Thyroid gland (tissue), 4 donors: ENCODE results near the gene TMEM270. TPM values are rescaled to one million over a fixed set of nuclear protein-coding genes. Genes with fewer than 3 reads are reported as not detected.

Experiments used
- DNase-seq, 2 donors: peaks; one replicate each; pipeline ENCODE4 v3.0.0-alpha.2; 2019
- H3K27ac ChIP-seq, 3 donors: fragments of 200-600 bp; sonication (generic); 1 replicate in 2 of 3; 2 replicates in 1 of 3; pipeline ENCODE4 v1.5.1; 2016 to 2019; ENCODE audit warnings: mild to moderate bottlenecking in 1 of 3, moderate library complexity in 1 of 3
- H3K27me3 ChIP-seq: fragments of 200-600 bp; sonication (generic); one replicate; pipeline ENCODE4 v1.5.1; 2019
- H3K36me3 ChIP-seq, 2 donors: fragments of 200-600 bp; sonication (generic); one replicate each; pipeline ENCODE4 v1.5.1; 2016 to 2019
- H3K4me1 ChIP-seq, 2 donors: fragments of 200-600 bp; sonication (generic); one replicate each; pipeline ENCODE4 v1.5.1; 2017 to 2019
- H3K4me3 ChIP-seq, 3 donors: fragments of 200-600 bp; sonication (generic); replicated peaks in 1 of 3; 1 replicate in 2 of 3; 2 replicates in 1 of 3; pipeline ENCODE4 v1.5.1; 2016; ENCODE audit warnings: mild to moderate bottlenecking in 1 of 3
- H3K9me3 ChIP-seq: fragments of 200-600 bp; sonication (generic); one replicate; pipeline ENCODE4 v1.5.1; 2017
- CTCF ChIP-seq, 6 experiments: fragments of 200-600 bp in 3 of 6; fragments of 450-650 bp in 3 of 6; sonication (generic) in 3 of 6; IDR thresholded peaks; one replicate each; pipeline ENCODE4 v1.5.1; 2016 to 2019; ENCODE audit warnings: antibody characterized with exemption in 6 of 6, mild to moderate bottlenecking in 2 of 6, inconsistent platforms in 1 of 6, moderate library complexity in 1 of 6
- POLR2A ChIP-seq, 2 donors: fragments of 450-650 bp; IDR thresholded peaks; one replicate each; pipeline ENCODE4 v1.6.1; 2017; ENCODE audit warnings: antibody characterized with exemption in 2 of 2, mild to moderate bottlenecking in 2 of 2, moderate library complexity in 1 of 2
- WGBS, 2 donors: methylation state at CpG; one replicate each; pipeline ENCODE4 v1.1.5; 2017; 5-methylcytosine and 5-hydroxymethylcytosine counted together
- intact Hi-C: fragments of 100-400 bp; cut with DNase I; formaldehyde crosslinking; loops from one replicate; pipeline ENCODE4 v1.15.1; 2023
- total RNA-seq, 4 donors: library from RNA; depleted of rRNA; stranded (reverse); fragments of >200 nt; gene quantifications; one replicate each; pipeline ENCODE4 v1.2.3, GENCODE V29; 2016

TMEM270 gene
- total RNA-seq, 4 donors from 2014 or later, result not detected

GRCh38 chr7:73901823-73902597 is 41.1 kb downstream of the TMEM270 start:
- DNase-seq, result no peak
- TF ChIP-seq CTCF (IDR thresholded peaks at IDR 0.05) (no peak), POLR2A (IDR thresholded peaks at IDR 0.05) (no peak)
- Histone ChIP-seq H3K4me3 (no peak overlapping the region), H3K27ac (no peak overlapping the region), H3K27me3 (no peaks in the 10 kb centered on the region), H3K36me3 (no peaks in the 10 kb centered on the region), H3K4me1 (no peaks in the 10 kb centered on the region), H3K9me3 (no peaks in the 10 kb centered on the region)
- WGBS, 2 donors, result 39 to 73% methylated on average over 8 to 14 of the region's 15 CpGs
- intact Hi-C loops, result no loop called here

GRCh38 chr7:73903321-73904218 is 42.6 kb downstream of the TMEM270 start:
- intact Hi-C loops, result no loop called here
- H3K4me1 ChIP-seq, result no peaks in the 10 kb centered on the region
- H3K27me3 ChIP-seq, result no peaks in the 10 kb centered on the region
- H3K36me3 ChIP-seq, result no peaks in the 10 kb centered on the region
- TF ChIP-seq POLR2A (IDR thresholded peaks at IDR 0.05) (no peak), CTCF (IDR thresholded peaks at IDR 0.05) (no peak)
- no peak overlapping the region for H3K4me3 ChIP-seq
- no peak overlapping the region for H3K27ac ChIP-seq
- 81 to 87% methylated on average over 14 to 15 of the region's 15 CpGs for WGBS, 2 donors
- no peaks in the 10 kb centered on the region for H3K9me3 ChIP-seq
- DNase-seq, result no peak

GRCh38 chr7:73904219-73905137 is 43.5 kb downstream of the TMEM270 start:
- DNase-seq, result no peak
- WGBS, 2 donors, result 84 to 90% methylated on average over 15 to 24 of the region's 24 CpGs
- intact Hi-C loops, result no loop called here
- Histone ChIP-seq H3K27me3 (no peaks in the 10 kb centered on the region), H3K4me3 (no peak overlapping the region), H3K27ac (no peak overlapping the region), H3K9me3 (no peaks in the 10 kb centered on the region), H3K36me3 (no peaks in the 10 kb centered on the region), H3K4me1 (no peaks in the 10 kb centered on the region)
- TF ChIP-seq POLR2A (IDR thresholded peaks at IDR 0.05) (no peak), CTCF (IDR thresholded peaks at IDR 0.05) (no peak)

- TF ChIP-seq POLR2A (IDR thresholded peaks at IDR 0.05), result no peak
- no peak for TF ChIP-seq CTCF (IDR thresholded peaks at IDR 0.05)
- no peak overlapping the region for H3K27ac ChIP-seq
- no peak for DNase-seq
- no peaks in the 10 kb centered on the region for H3K9me3 ChIP-seq
- no peaks in the 10 kb centered on the region for H3K27me3 ChIP-seq
- WGBS, 2 donors, result 96% methylated on average over 14 to 15 of the region's 15 CpGs
- H3K4me1 ChIP-seq, result no peaks in the 10 kb centered on the region
- intact Hi-C loops, result no loop called here
- H3K36me3 ChIP-seq, result no peaks in the 10 kb centered on the region
- no peak overlapping the region for H3K4me3 ChIP-seq
Observed at GRCh38 chr7:73905360-73905759, 44.4 kb downstream of the TMEM270 start.
